Measurements from ENCODE around the gene LAMTOR2. TPM values are rescaled to one million over a fixed set of nuclear protein-coding genes. Genes with fewer than 3 reads are reported as not detected.
A peak's percentile ranks its signal among the peaks of the same experiment; 100 is the strongest.

The LAMTOR2 gene
- total RNA-seq, 1 experiment from 2014 or later = 52.0 TPM

GRCh38 chr1:156083800-156084790 is 29.5 kb downstream of the LAMTOR2 start:
- Histone ChIP-seq H3K36me3 (ENCODE audit: insufficient read depth, low read length, poor library complexity, severe bottlenecking) (no peaks in the 10 kb centered on the region), H3K9me3 (ENCODE audit: low read depth, low read length, poor library complexity, severe bottlenecking) (no peaks in the 10 kb centered on the region), H3K27me3 (replicated peaks; ENCODE audit: insufficient read depth, low read depth, low read length, poor library complexity) (no peaks in the 10 kb centered on the region), H3K4me3 (ENCODE audit: low read depth, low read length, poor library complexity, severe bottlenecking) (peak overlapping the region; percentile 86), H3K4me1 (ENCODE audit: insufficient read depth, low read length, poor library complexity, severe bottlenecking) (peaks cover 24% of the 10 kb centered on the region), H3K27ac (ENCODE audit: low read depth, low read length, poor library complexity, severe bottlenecking) (peak overlapping the region; percentile 88)
- no peak for TF ChIP-seq CTCF (conservative IDR thresholded peaks at IDR 0.05; ENCODE audit: low read depth, low read length)
- TF ChIP-seq EZH2 (IDR thresholded peaks at IDR 0.05; ENCODE audit: borderline replicate concordance, low read depth, low read length, poor library complexity, severe bottlenecking) = no peak
- ChIA-PET POLR2A (ENCODE audit: low non-redundant PET) (no interaction called here), CTCF (interaction anchor here (0.6 kb wide), 2 partner anchors 122 to 396 kb away, joined by 4 to 5 read pairs; no protein-coding TSS in a partner anchor)
- intact Hi-C loops (cut with micrococcal nuclease; ENCODE audit: unreplicated experiment) = no loop called here
- no peak for DNase-seq (ENCODE audit: low spot score)
- BruUV-seq (replicated peaks) = TSS peak; percentile 67

- BruUV-seq (replicated peaks) = no TSS peak
- H3K4me1 ChIP-seq (ENCODE audit: insufficient read depth, low read length, poor library complexity, severe bottlenecking) = peaks cover 33% of the 10 kb centered on the region
- TF ChIP-seq CTCF (conservative IDR thresholded peaks at IDR 0.05; ENCODE audit: low read depth, low read length) (no peak), EZH2 (IDR thresholded peaks at IDR 0.05; ENCODE audit: borderline replicate concordance, low read depth, low read length, poor library complexity, severe bottlenecking) (no peak)
- intact Hi-C loops (cut with micrococcal nuclease; ENCODE audit: unreplicated experiment) = no loop called here
- ChIA-PET POLR2A (ENCODE audit: low non-redundant PET) (no interaction called here), CTCF (no interaction called here)
- no peaks in the 10 kb centered on the region for H3K27me3 ChIP-seq (replicated peaks; ENCODE audit: insufficient read depth, low read depth, low read length, poor library complexity)
- DNase-seq (ENCODE audit: low spot score) = no peak
- H3K27ac ChIP-seq (ENCODE audit: low read depth, low read length, poor library complexity, severe bottlenecking) = no peak overlapping the region
- H3K36me3 ChIP-seq (ENCODE audit: insufficient read depth, low read length, poor library complexity, severe bottlenecking) = no peaks in the 10 kb centered on the region
- no peaks in the 10 kb centered on the region for H3K9me3 ChIP-seq (ENCODE audit: low read depth, low read length, poor library complexity, severe bottlenecking)
- no peak overlapping the region for H3K4me3 ChIP-seq (ENCODE audit: low read depth, low read length, poor library complexity, severe bottlenecking)
Measured at GRCh38 chr1:156086256-156086662, 31.7 kb downstream of the LAMTOR2 start.

DNA sequence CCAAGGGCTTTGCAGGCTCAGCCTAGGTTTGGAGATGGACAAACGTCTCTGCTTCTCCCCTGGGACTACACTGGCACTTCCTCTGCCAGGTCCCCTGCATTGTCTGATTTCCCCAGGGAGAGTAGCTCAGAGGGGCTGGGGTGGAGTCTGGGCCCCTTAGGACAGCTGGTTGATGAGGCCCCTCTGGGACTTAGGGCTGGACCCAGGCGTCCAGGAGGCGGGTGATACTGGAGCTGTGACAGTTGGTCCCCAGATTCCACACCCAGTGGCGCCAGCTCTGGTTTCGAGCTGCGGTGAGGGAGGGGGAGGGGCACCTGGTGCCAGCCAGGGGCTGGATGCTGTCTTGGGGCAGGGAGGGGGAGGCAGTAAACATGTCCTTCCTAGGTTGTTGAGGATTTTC is 35.1 kb downstream of the LAMTOR2 start:
- Histone ChIP-seq H3K27ac (ENCODE audit: low read depth, low read length, poor library complexity, severe bottlenecking) (peak overlapping the region; percentile 41), H3K4me3 (ENCODE audit: low read depth, low read length, poor library complexity, severe bottlenecking) (no peak overlapping the region), H3K9me3 (ENCODE audit: low read depth, low read length, poor library complexity, severe bottlenecking) (no peaks in the 10 kb centered on the region), H3K27me3 (replicated peaks; ENCODE audit: insufficient read depth, low read depth, low read length, poor library complexity) (no peaks in the 10 kb centered on the region), H3K4me1 (ENCODE audit: insufficient read depth, low read length, poor library complexity, severe bottlenecking) (peaks cover 16% of the 10 kb centered on the region), H3K36me3 (ENCODE audit: insufficient read depth, low read length, poor library complexity, severe bottlenecking) (no peaks in the 10 kb centered on the region)
- intact Hi-C loops (cut with micrococcal nuclease; ENCODE audit: unreplicated experiment) = loop anchor here (1.0 to 5.0 kb wide), 3 partner anchors 41 to 136 kb away; partner anchors contain the start of gene PMF1
- no peak for DNase-seq (ENCODE audit: low spot score)
- no TSS peak for BruUV-seq (replicated peaks)
- POLR2A ChIA-PET (ENCODE audit: low non-redundant PET) = no interaction called here
- CTCF ChIA-PET = interaction anchor here (1.4 to 2.3 kb wide), 2 partner anchors 40 to 136 kb away, joined by 3 to 11 read pairs; no protein-coding TSS in a partner anchor
- TF ChIP-seq EZH2 (IDR thresholded peaks at IDR 0.05; ENCODE audit: borderline replicate concordance, low read depth, low read length, poor library complexity, severe bottlenecking) (no peak), CTCF (conservative IDR thresholded peaks at IDR 0.05; ENCODE audit: low read depth, low read length) (no peak)

Measured in A673 (cell line).